ENCODE data around the gene RAPGEF3.

The RAPGEF3 gene

GRCh38 chr12:47755655-47756562 lies 2.8 kb downstream of the RAPGEF3 start:
- no peak for DNase-seq

DNA sequence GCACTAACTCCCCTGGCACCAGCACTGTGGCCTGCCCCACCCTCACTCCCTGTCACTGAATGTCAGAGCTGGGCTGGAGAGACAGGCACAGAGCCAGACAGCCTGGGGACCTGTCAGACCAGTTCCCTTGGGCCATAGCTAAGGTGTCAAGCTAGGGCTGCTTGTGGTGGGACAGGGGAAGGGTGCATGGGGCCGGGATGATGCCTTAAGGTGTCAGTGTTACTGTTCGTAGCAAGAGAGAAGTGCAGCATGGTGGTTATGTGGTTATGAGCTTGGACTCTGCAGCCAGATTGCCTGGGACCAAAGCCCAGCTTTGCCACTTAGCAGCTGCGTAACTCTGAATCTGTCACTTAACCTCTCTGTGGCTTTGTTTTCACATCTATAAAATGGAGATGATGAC lies 3.8 kb downstream of the RAPGEF3 start:
- DNase-seq = no peak

DNA sequence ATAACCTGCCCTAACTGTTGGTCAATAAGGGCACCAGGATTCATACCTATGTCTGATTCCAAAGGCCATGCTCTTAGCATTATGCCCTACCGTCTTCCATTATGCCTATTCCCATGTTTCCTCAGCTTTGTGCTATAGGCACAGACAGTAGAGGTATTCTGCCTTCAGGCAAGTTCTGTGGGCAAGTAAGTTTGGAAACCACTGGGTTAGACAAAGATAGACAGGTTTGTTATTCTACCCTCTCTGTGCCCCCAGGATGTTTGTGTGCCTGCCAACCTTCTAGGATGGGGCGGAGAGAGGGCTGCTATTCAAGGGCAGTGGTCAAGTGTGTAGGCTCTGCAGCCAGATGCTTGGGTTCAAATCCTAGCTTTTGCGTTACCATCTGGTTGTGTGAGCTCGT lies 4.6 kb downstream of the RAPGEF3 start:
- no peak for DNase-seq

GRCh38 chr12:47753021-47754001 lies 5.4 kb downstream of the RAPGEF3 start:
- DNase-seq = no peak

DNA sequence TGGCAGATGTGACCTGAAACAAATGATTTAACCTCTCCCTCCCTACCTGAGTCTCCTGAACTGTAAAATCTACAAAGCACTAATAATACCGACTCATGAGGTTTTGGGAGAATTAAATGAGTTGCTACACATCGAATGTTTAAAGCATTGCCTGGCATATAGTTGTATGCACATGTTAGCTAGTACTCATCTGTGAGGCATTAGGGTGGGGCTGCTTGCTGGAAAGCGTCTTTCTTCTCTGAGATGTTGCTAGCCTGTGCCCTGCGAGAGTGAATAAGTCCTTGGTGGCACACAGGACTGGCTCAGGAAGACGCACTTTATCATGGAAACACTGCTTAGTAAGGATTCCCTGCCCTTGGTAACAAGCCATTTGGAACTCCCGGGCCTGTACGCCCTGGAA lies 6.1 kb downstream of the RAPGEF3 start:
- DNase-seq = no peak

DNA sequence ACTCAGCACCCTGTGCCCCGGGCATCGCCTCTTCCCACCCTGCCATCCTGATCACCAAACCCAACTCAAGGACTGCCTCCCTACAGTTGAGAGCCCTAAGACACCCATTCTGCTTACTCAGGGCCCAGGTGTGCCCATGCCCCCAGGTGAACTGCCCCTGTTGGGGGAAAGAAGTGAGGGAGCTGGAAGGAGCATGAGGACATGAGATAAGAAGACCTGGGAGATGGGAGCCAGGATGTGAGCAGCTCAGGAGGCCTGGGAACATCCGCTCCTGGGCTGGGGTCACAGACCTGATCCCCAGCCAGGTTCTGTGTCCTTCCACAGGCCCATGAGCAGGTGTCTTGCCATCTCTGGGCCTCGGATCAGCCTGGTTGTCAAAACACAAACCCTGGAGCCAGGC lies 6.6 kb downstream of the RAPGEF3 start:
- DNase-seq = no peak

- no peak for DNase-seq
Measured at GRCh38 chr12:47751561-47751960, 7.1 kb downstream of the RAPGEF3 start.

GRCh38 chr12:47750916-47751470 lies 7.7 kb downstream of the RAPGEF3 start:
- no peak for DNase-seq

GRCh38 chr12:47750229-47750798 lies 8.4 kb downstream of the RAPGEF3 start:
- DNase-seq = no peak

GRCh38 chr12:47748899-47749298 lies 9.8 kb downstream of the RAPGEF3 start:
- DNase-seq = no peak

GRCh38 chr12:47748507-47748828 lies 10.2 kb downstream of the RAPGEF3 start:
- no peak for DNase-seq

- no peak for DNase-seq
Measured at GRCh38 chr12:47747596-47748506, 10.8 kb downstream of the RAPGEF3 start.

GRCh38 chr12:47747126-47747525 lies 11.6 kb downstream of the RAPGEF3 start:
- no peak for DNase-seq

DNA sequence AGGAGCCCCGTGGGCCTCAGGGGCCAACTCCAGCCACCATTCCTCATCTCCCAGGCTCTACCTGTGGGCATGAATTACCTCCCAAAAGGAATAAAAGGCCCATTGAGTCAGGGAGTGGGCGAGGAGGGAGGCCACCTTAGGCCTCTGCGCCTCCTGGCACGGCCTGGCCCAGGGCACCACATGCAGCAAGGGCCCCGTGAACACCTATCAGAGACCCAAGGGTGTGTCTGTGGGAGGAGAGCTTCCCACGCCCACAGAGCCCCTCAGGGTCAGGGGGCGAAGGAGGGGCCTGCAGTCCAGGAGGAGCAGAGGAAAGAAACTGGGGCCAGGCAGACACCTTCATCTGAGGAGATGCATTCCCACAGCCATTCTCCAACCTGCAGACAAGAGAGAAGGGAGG lies 12.2 kb downstream of the RAPGEF3 start:
- DNase-seq = no peak

DNA sequence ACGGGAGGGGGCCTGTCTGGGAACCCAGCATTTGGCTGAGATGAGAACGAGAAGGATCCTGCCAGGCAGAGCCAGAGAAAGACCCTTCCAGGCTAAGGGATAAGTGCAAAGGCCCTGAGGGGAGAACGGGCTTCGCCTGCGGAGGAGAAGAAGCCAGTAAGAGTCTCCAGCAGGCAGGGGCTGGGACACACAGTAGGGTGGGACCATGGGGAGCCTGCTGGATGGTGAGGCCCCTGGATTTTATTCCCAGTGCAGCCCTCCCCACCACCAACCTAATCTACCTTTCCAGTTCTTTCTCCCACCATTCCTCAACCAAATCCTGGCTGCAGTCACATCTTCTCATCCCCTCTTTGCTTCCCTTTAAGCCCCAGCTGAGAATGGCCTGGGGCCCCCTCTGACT lies 12.6 kb downstream of the RAPGEF3 start:
- no peak for DNase-seq

- no peak for DNase-seq
Measured at GRCh38 chr12:47745485-47746041, 13.1 kb downstream of the RAPGEF3 start.

DNA sequence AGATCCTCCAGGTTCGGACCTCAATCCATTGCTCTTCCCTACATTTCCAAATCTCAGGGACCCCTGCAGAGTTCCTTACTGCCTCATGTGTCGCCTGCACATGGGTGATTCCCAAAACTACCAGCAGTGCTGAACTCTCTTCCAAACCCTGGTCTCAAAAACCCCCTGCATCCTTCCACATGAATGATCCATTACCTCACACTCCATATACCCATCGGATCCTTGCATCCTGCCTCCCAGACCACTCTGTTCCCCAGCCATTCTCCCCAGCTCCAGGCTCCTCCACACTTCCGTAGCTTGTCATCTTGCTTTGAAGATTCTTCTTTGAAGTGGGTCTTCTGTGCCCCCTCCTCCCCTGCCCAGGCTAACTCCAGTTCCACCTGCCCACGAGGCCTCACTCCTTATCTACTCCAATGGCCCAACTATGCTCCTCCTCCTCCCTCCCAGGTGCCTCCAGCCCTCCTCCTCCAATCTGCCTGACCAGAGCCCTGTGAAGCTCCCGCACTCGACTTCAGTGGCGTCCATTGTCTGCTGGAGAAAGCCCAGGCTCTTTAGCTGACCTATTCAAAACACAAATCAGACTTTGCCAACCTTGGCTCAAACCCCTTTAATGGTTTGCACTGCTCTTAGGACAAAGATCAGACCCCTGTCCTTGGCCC lies 13.8 kb downstream of the RAPGEF3 start:
- no peak for DNase-seq

DNA sequence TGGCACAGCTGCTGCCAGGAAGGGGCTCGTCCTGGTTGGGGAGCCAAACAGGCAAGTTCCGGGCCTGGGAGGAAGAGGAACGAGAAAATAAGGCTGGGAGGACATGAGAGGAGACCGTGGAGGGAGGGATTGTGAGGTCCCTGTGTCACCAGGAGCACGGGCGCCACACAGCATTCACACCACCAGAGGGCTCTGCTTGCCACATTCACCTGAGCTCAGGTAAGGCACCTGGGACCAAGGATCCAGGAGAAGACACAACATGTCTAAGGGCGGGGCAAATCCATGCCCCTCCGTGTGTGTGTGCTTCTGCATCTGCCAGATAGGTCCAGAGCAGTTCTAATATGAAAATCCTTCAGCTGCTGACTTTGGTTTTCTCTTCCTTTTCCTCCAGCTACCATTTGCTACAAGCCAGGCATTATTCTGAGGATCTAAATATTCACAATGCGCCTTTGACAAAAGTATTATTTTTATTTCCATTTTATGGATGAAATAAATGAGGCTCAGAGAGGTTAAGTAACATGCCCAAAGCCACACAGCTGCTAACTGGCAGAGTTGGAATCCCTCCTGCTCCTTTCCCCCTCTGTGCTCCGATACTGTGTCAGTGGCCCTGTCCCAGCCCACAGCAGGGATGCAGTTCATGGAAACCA lies 14.6 kb downstream of the RAPGEF3 start:
- peak; percentile 66 for DNase-seq

GRCh38 chr12:47743311-47743860 lies 15.3 kb downstream of the RAPGEF3 start:
- no peak for DNase-seq

DNA sequence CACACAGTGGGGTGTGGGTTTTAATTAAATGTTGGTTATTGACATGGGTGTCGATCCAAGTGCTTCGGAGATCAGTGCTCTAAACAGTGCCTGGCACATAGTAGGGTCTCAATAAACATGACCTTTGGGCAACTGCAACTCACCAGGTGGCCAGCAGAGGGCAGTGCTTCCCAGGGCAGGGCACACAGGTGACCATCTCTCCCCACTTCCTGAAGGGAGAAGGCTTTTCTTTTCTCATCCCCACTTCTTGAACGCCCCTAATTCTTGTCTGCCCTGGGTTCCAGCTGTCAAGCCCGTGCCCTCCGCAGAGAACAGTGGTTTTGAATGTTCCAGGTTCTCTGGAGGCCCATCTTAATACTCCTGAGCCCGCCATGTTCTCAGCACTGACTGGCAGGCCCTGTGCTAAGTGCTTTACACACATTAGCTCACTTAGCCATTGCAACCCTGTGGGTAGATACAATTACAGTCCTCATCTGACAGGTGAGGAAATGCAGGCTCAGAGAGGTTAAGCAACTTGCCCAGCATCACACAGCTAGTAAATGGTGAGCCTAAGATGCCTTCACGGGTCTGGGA lies 16.3 kb downstream of the RAPGEF3 start:
- peak; percentile 72 for DNase-seq
